K562 (cell line): Measurements from ENCODE around the gene CNTN4. TPM values are rescaled to one million over a fixed set of nuclear protein-coding genes. Genes with fewer than 3 reads are reported as not detected.

Source experiments
- CCAR2 ChIP-seq: fragments of 200-400 bp; formaldehyde crosslinking; IDR thresholded peaks from 2 replicates; pipeline ENCODE4 v1.6.1; 2017; ENCODE audit warnings: mild to moderate bottlenecking, low read depth, low read length
- MLX ChIP-seq, 2 experiments: fragments of 450-650 bp in 1 of 2; sonication (generic) in 1 of 2; formaldehyde crosslinking; conservative IDR thresholded peaks; 2 replicates each; pipeline versions ENCODE4 v1.4.0 to v1.8.1; 2020 to 2022; ENCODE audit warnings: mild to moderate bottlenecking in 1 of 2, missing genetic modification reagents in 1 of 2
- MTA2 ChIP-seq: fragments of 450-650 bp; IDR thresholded peaks from 2 replicates; pipeline ENCODE4 v1.6.1; 2016; ENCODE audit warnings: low read depth
- UBTF ChIP-seq, 2 experiments: IDR thresholded peaks; 2 replicates each; pipeline ENCODE4 v1.6.1; 2012; ENCODE audit warnings: improper control_type of control experiment in 2 of 2, low read depth in 2 of 2, low read length in 2 of 2, borderline replicate concordance in 1 of 2
- ZBTB7A ChIP-seq: IDR thresholded peaks from 2 replicates; pipeline ENCODE4 v1.6.1; 2011; ENCODE audit warnings: low read depth, mild to moderate bottlenecking, low read length, moderate library complexity, borderline replicate concordance; ENCODE audit not compliant: control insufficient read depth
- ZMIZ1 ChIP-seq, 2 experiments: fragments of 150-350 bp in 1 of 2; IDR thresholded peaks; 2 replicates each; pipeline ENCODE4 v1.6.1; 2012 to 2016; ENCODE audit warnings: low read depth in 2 of 2, low read length in 2 of 2, mild to moderate bottlenecking in 1 of 2, moderate library complexity in 1 of 2
- ZNF436 ChIP-seq: fragments of 250-450, 450-650 bp; sonication (Bioruptor Pico); formaldehyde crosslinking; IDR thresholded peaks from 2 replicates; pipeline ENCODE4 v1.7.0; 2020; ENCODE audit warnings: mild to moderate bottlenecking
- polyA plus RNA-seq, 8 experiments: library from polyadenylated mRNA; depleted of rRNA in 4 of 8; stranded (reverse) in 5 of 8; unstranded in 3 of 8; fragments of >200 nt; fragmentation: Nextera tagmentation in 2 of 8; fragmentation: Illumina TruSeq in 1 of 8; extraction: Ambion mirVana in 2 of 8; extraction: Trizol in 1 of 8; gene quantifications; 2 replicates each; pipeline versions ENCODE4 v1.2.1 to v1.2.3, GENCODE V29; 2011 to 2014; ENCODE audit warnings: inconsistent platforms in 1 of 8, missing spikeins in 1 of 8
- total RNA-seq, 7 experiments: library from RNA; depleted of rRNA in 6 of 7; stranded (reverse); fragments of >200 nt in 6 of 7; fragmentation: Illumina TruSeq in 2 of 7; extraction: Trizol in 2 of 7; gene quantifications; 2 replicates each; pipeline versions ENCODE4 v1.2.1 to v1.2.3, GENCODE V29; 2011 to 2021; ENCODE audit warnings: low replicate concordance in 1 of 7

CNTN4 gene
- total and polyA plus RNA-seq, 9 of the 15 experiments (the other 6 are each of a cell fraction or from before 2014, with no cell fraction given), result not detected

GRCh38 chr3:2477620-2478019, 379.0 kb downstream of the CNTN4 start (continued):
- no peak for TF ChIP-seq UBTF (IDR thresholded peaks at IDR 0.05; ENCODE audit: borderline replicate concordance in 1 of 2, low read depth in 2 of 2, low read length in 2 of 2)
- TF ChIP-seq CCAR2, result no peak
- TF ChIP-seq ZNF436 (CRISPR knock-in tag), result no peak
- TF ChIP-seq MTA2, result no peak
- TF ChIP-seq ZBTB7A, result no peak
- TF ChIP-seq ZMIZ1 (IDR thresholded peaks at IDR 0.05; ENCODE audit: low read depth in 2 of 2, low read length in 2 of 2), result no peak
- TF ChIP-seq MLX (CRISPR knock-in tag; conservative IDR thresholded peaks at IDR 0.05), result no peak
- TF ChIP-seq, all 486 proteins: peak for 0
